Esophagus squamous epithelium (tissue), 5 donors: ENCODE data around the gene MYOZ3. TPM values are rescaled to one million over a fixed set of nuclear protein-coding genes. Genes with fewer than 3 reads are reported as not detected.

Source experiments
- DNase-seq: peaks from one replicate; lab custom pipeline; 2025; lab: John Stamatoyannopoulos, UW
- H3K27ac ChIP-seq, 4 donors: fragments of 200-600 bp; sonication (generic); one replicate each; pipeline ENCODE4 v1.5.1; 2016 to 2019; ENCODE audit warnings: mild to moderate bottlenecking in 1 of 4
- H3K27me3 ChIP-seq, 4 donors: fragments of 200-600 bp; sonication (generic); 1 replicate in 3 of 4; 2 replicates in 1 of 4; pipeline versions ENCODE4 v1.5.1 to v1.6.0; 2017 to 2021; ENCODE audit warnings: antibody characterized with exemption in 1 of 4
- H3K36me3 ChIP-seq, 3 donors: fragments of 200-600 bp; sonication (generic); one replicate each; pipeline ENCODE4 v1.5.1; 2016 to 2019
- H3K4me1 ChIP-seq, 3 donors: fragments of 200-600 bp; sonication (generic); one replicate each; pipeline ENCODE4 v1.5.1; 2017 to 2019
- H3K4me3 ChIP-seq, 4 donors: fragments of 200-600 bp; sonication (generic); 1 replicate in 3 of 4; 2 replicates in 1 of 4; pipeline ENCODE4 v1.5.1; 2016 to 2019; ENCODE audit warnings: mild to moderate bottlenecking in 2 of 4, moderate library complexity in 1 of 4
- H3K9me3 ChIP-seq, 3 donors: fragments of 200-600 bp; sonication (generic); one replicate each; pipeline ENCODE4 v1.5.1; 2016 to 2019
- CTCF ChIP-seq, 6 experiments: fragments of 450-650 bp in 4 of 6; fragments of 200-600 bp in 2 of 6; sonication (generic) in 2 of 6; IDR thresholded peaks; one replicate each; pipeline ENCODE4 v1.5.1; 2016 to 2019; ENCODE audit warnings: antibody characterized with exemption in 6 of 6, mild to moderate bottlenecking in 4 of 6, moderate library complexity in 4 of 6
- POLR2A ChIP-seq, 4 donors: fragments of 450-650 bp; IDR thresholded peaks; one replicate each; pipeline ENCODE4 v1.6.1; 2017; ENCODE audit warnings: antibody characterized with exemption in 4 of 4, mild to moderate bottlenecking in 4 of 4, moderate library complexity in 3 of 4
- WGBS, 2 donors: methylation state at CpG; one replicate each; pipeline ENCODE4 v1.1.5; 2018; 5-methylcytosine and 5-hydroxymethylcytosine counted together
- intact Hi-C: fragments of 100-400 bp; cut with DNase I; formaldehyde crosslinking; loops from one replicate; pipeline ENCODE4 v1.15.0; 2022
- total RNA-seq, 4 donors: library from RNA; depleted of rRNA; stranded (reverse); fragments of >200 nt; gene quantifications; one replicate each; pipeline ENCODE4 v1.1.0, GENCODE V29; 2016
- donor health status: DM: yes; HTN: yes; CAD: no.

MYOZ3 gene
- total RNA-seq, 4 donors from 2014 or later: under 0.01 TPM; not detected in 3

GRCh38 chr5:150618588-150619281 lies 42.3 kb upstream of the MYOZ3 start:
- no peak for DNase-seq
- H3K27ac ChIP-seq: peak overlapping the region; percentile 22 to 73 (median 66)
- 56 to 76% methylated on average over 15 of the region's 17 CpGs for WGBS, 2 donors

GRCh38 chr5:150619359-150620230 lies 41.5 kb upstream of the MYOZ3 start:
- no peaks in the 10 kb centered on the region for H3K9me3 ChIP-seq
- H3K4me3 ChIP-seq: no peak overlapping the region
- no peak for TF ChIP-seq POLR2A (IDR thresholded peaks at IDR 0.05)
- TF ChIP-seq CTCF (IDR thresholded peaks at IDR 0.05): no peak
- intact Hi-C loops: no loop called here
- no peaks in the 10 kb centered on the region for H3K27me3 ChIP-seq
- H3K4me1 ChIP-seq: peaks cover 24 to 76% (median 56%) of the 10 kb centered on the region in 3 donors
- H3K27ac ChIP-seq: peak overlapping the region; percentile 30 to 73 (median 66)
- WGBS, 2 donors: 49 to 66% methylated on average over 16 to 23 of the region's 24 CpGs
- H3K36me3 ChIP-seq: no peaks in the 10 kb centered on the region
- no peak for DNase-seq

More at GRCh38 chr5:150618588-150619281, 42.3 kb upstream of the MYOZ3 start:
- H3K27me3 ChIP-seq: no peaks in the 10 kb centered on the region
- no peak for TF ChIP-seq CTCF (IDR thresholded peaks at IDR 0.05)
- no peak for TF ChIP-seq POLR2A (IDR thresholded peaks at IDR 0.05)
- H3K9me3 ChIP-seq: no peaks in the 10 kb centered on the region
- no peaks in the 10 kb centered on the region for H3K36me3 ChIP-seq
- peaks cover 28 to 77% (median 61%) of the 10 kb centered on the region in 3 donors for H3K4me1 ChIP-seq
- H3K4me3 ChIP-seq: no peak overlapping the region
- intact Hi-C loops: no loop called here

- intact Hi-C loops: no loop called here
- Histone ChIP-seq H3K4me1 (peaks cover 18 to 75% (median 51%) of the 10 kb centered on the region in 3 donors), H3K36me3 (no peaks in the 10 kb centered on the region), H3K27me3 (peaks cover 0 to 7% (median 0%) of the 10 kb centered on the region in 4 donors), H3K4me3 (no peak overlapping the region), H3K9me3 (no peaks in the 10 kb centered on the region), H3K27ac (peak overlapping the region in 2 of 4 donors; percentile 12 to 29)
- TF ChIP-seq CTCF (IDR thresholded peaks at IDR 0.05) (no peak), POLR2A (IDR thresholded peaks at IDR 0.05) (no peak)
- 70 to 73% methylated on average over 4 to 5 of the region's 5 CpGs for WGBS, 2 donors
- DNase-seq: no peak
Measured at GRCh38 chr5:150621301-150621700, 39.8 kb upstream of the MYOZ3 start.

- no peaks in the 10 kb centered on the region for H3K36me3 ChIP-seq
- H3K27ac ChIP-seq: peak overlapping the region in 2 of 4 donors; percentile 12 to 13
- no peaks in the 10 kb centered on the region for H3K9me3 ChIP-seq
- H3K27me3 ChIP-seq: peaks cover 0 to 7% (median 0%) of the 10 kb centered on the region in 4 donors
- no peak overlapping the region for H3K4me3 ChIP-seq
- 61% methylated on average over 2 of the region's 2 CpGs; no CpG with 5 or more reads in 1 of the 2 donors for WGBS, 2 donors
- TF ChIP-seq POLR2A (IDR thresholded peaks at IDR 0.05): no peak
- no peak for TF ChIP-seq CTCF (IDR thresholded peaks at IDR 0.05)
- intact Hi-C loops: no loop called here
- peaks cover 18 to 75% (median 52%) of the 10 kb centered on the region in 3 donors for H3K4me1 ChIP-seq
- no peak for DNase-seq
Measured at GRCh38 chr5:150622157-150622556, 38.9 kb upstream of the MYOZ3 start.
